Breast epithelium (tissue), 4 donors: ENCODE measurements around the gene TRAF5. TPM values are rescaled to one million over a fixed set of nuclear protein-coding genes. Genes with fewer than 3 reads are reported as not detected.

Experiments
- DNase-seq, 2 donors: peaks; one replicate each; pipeline ENCODE4 v3.0.0-alpha.2; 2019; ENCODE audit warnings: low spot score in 2 of 2
- H3K27ac ChIP-seq, 2 donors: fragments of 200-600 bp; sonication (generic) in 1 of 2; one replicate each; pipeline ENCODE4 v1.5.1; 2016 to 2019; ENCODE audit warnings: mild to moderate bottlenecking in 1 of 2
- H3K27me3 ChIP-seq, 2 donors: fragments of 200-600 bp; sonication (generic) in 1 of 2; one replicate each; pipeline versions ENCODE4 v1.5.1 to v1.6.0; 2017 to 2019; ENCODE audit warnings: control low read depth in 1 of 2, mild to moderate bottlenecking in 1 of 2
- H3K36me3 ChIP-seq: fragments of 200-600 bp; one replicate; pipeline ENCODE4 v1.5.1; 2019
- H3K4me1 ChIP-seq, 2 donors: fragments of 200-600 bp; sonication (generic); one replicate each; pipeline ENCODE4 v1.5.1; 2016 to 2019; ENCODE audit warnings: control low read depth in 1 of 2
- H3K4me3 ChIP-seq, 3 donors: fragments of 200-600 bp; sonication (generic); 1 replicate in 2 of 3; 2 replicates in 1 of 3; pipeline ENCODE4 v1.5.1; 2016 to 2019; ENCODE audit warnings: mild to moderate bottlenecking in 3 of 3, moderate library complexity in 2 of 3
- H3K9me3 ChIP-seq, 2 donors: fragments of 200-600 bp; sonication (generic) in 1 of 2; one replicate each; pipeline ENCODE4 v1.5.1; 2016 to 2019; ENCODE audit warnings: control low read depth in 1 of 2
- CTCF ChIP-seq, 3 donors: fragments of 450-650 bp; IDR thresholded peaks; one replicate each; pipeline ENCODE4 v1.5.1; 2016 to 2017; ENCODE audit warnings: antibody characterized with exemption in 3 of 3, mild to moderate bottlenecking in 3 of 3, moderate library complexity in 3 of 3
- POLR2A ChIP-seq: fragments of 450-650 bp; IDR thresholded peaks from one replicate; pipeline ENCODE4 v1.6.1; 2016; ENCODE audit warnings: antibody characterized with exemption, mild to moderate bottlenecking, moderate library complexity
- POLR2AphosphoS5 ChIP-seq, 3 donors: sonication (generic); formaldehyde crosslinking; IDR thresholded peaks; one replicate each; pipeline ENCODE4 v1.6.1; 2017; ENCODE audit warnings: antibody characterized with exemption in 3 of 3
- intact Hi-C: fragments of 100-400 bp; cut with DNase I; formaldehyde crosslinking; loops from one replicate; pipeline ENCODE4 v1.15.1; 2023; ENCODE audit warnings: low total_unique reads
- total RNA-seq, 3 donors: library from RNA; depleted of rRNA; stranded (reverse); fragments of >200 nt; gene quantifications; one replicate each; pipeline ENCODE4 v1.1.0, GENCODE V29; 2016

Gene TRAF5
- total RNA-seq, 3 donors from 2014 or later: 10.9 to 28.8 (median 21.8) TPM

- Histone ChIP-seq H3K4me1 (no peaks in the 10 kb centered on the region), H3K27ac (no peak overlapping the region), H3K27me3 (no peaks in the 10 kb centered on the region), H3K4me3 (no peak overlapping the region), H3K36me3 (no peaks in the 10 kb centered on the region), H3K9me3 (no peaks in the 10 kb centered on the region)
- intact Hi-C loops: no loop called here
- TF ChIP-seq POLR2A: no peak
- no peak for TF ChIP-seq POLR2AphosphoS5 (IDR thresholded peaks at IDR 0.05)
- TF ChIP-seq CTCF (IDR thresholded peaks at IDR 0.05): no peak
- DNase-seq: no peak
These were observed 32.1 kb downstream of the TRAF5 start for GRCh38 chr1:211358685-211359084.

GRCh38 chr1:211359876-211360275 lies 33.2 kb downstream of the TRAF5 start:
- Histone ChIP-seq H3K4me3 (no peak overlapping the region), H3K4me1 (no peaks in the 10 kb centered on the region), H3K9me3 (no peaks in the 10 kb centered on the region), H3K27me3 (no peaks in the 10 kb centered on the region), H3K36me3 (no peaks in the 10 kb centered on the region), H3K27ac (no peak overlapping the region)
- intact Hi-C loops: no loop called here
- TF ChIP-seq CTCF (IDR thresholded peaks at IDR 0.05) (no peak), POLR2AphosphoS5 (IDR thresholded peaks at IDR 0.05) (no peak), POLR2A (no peak)
- DNase-seq: no peak

- Histone ChIP-seq H3K4me1 (no peaks in the 10 kb centered on the region), H3K9me3 (no peaks in the 10 kb centered on the region), H3K27ac (no peak overlapping the region), H3K36me3 (no peaks in the 10 kb centered on the region), H3K4me3 (no peak overlapping the region), H3K27me3 (no peaks in the 10 kb centered on the region)
- intact Hi-C loops: no loop called here
- DNase-seq: no peak
- TF ChIP-seq POLR2AphosphoS5 (IDR thresholded peaks at IDR 0.05) (no peak), POLR2A (no peak), CTCF (IDR thresholded peaks at IDR 0.05) (no peak)
These were observed 34.6 kb downstream of the TRAF5 start for GRCh38 chr1:211361202-211361601.

GRCh38 chr1:211369640-211370039 lies 43.0 kb downstream of the TRAF5 start:
- no peaks in the 10 kb centered on the region for H3K4me1 ChIP-seq
- H3K36me3 ChIP-seq: no peaks in the 10 kb centered on the region
- TF ChIP-seq CTCF (IDR thresholded peaks at IDR 0.05): no peak
- TF ChIP-seq POLR2A: no peak
- TF ChIP-seq POLR2AphosphoS5 (IDR thresholded peaks at IDR 0.05): no peak
- no peaks in the 10 kb centered on the region for H3K9me3 ChIP-seq
- no peaks in the 10 kb centered on the region for H3K27me3 ChIP-seq
- H3K4me3 ChIP-seq: no peak overlapping the region
- intact Hi-C loops: no loop called here
- no peak for DNase-seq
- no peak overlapping the region for H3K27ac ChIP-seq

- no peak for TF ChIP-seq POLR2AphosphoS5 (IDR thresholded peaks at IDR 0.05)
- TF ChIP-seq POLR2A: no peak
- no peak for TF ChIP-seq CTCF (IDR thresholded peaks at IDR 0.05)
- Histone ChIP-seq H3K36me3 (no peaks in the 10 kb centered on the region), H3K27ac (no peak overlapping the region), H3K4me1 (no peaks in the 10 kb centered on the region), H3K4me3 (no peak overlapping the region), H3K27me3 (no peaks in the 10 kb centered on the region), H3K9me3 (no peaks in the 10 kb centered on the region)
- intact Hi-C loops: no loop called here
- no peak for DNase-seq
These were observed 44.0 kb downstream of the TRAF5 start for GRCh38 chr1:211370669-211371068.
